ENCODE data around the gene AWAT2.

DNA sequence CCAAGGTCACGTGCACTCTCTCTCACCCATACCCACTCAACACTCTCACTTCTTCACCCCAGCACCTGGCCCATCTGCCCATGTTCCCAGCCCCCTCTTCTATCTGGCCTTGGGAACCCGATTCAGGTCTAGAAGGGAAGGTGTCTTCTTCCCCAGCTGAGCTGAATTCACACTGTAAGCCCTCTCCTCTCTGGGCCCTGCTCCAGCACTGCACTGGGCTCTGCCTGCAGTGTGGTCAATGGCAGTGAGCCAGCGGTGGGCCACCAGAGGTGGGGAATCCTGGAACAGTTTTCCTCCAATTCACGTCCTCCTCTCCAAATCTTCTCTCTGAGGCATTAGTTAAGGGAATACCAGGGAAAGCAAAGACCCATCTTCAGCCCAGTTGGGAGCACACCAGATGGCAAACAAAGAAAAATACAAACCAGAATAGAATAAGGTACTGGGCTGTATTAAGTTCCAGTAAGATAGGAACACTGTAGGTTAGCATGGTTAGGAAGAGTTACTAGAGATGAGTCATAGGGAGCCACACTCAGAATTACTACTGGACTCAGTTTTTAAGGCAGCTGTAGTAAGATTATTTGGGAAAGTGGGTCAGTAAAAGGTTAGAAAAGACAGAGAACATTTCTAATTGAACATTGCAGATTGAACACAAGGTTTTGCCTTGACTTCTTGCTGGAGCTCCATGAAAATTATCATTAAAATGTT lies 5.0 kb downstream of the AWAT2 start:
- TF ChIP-seq, protein P1, sequence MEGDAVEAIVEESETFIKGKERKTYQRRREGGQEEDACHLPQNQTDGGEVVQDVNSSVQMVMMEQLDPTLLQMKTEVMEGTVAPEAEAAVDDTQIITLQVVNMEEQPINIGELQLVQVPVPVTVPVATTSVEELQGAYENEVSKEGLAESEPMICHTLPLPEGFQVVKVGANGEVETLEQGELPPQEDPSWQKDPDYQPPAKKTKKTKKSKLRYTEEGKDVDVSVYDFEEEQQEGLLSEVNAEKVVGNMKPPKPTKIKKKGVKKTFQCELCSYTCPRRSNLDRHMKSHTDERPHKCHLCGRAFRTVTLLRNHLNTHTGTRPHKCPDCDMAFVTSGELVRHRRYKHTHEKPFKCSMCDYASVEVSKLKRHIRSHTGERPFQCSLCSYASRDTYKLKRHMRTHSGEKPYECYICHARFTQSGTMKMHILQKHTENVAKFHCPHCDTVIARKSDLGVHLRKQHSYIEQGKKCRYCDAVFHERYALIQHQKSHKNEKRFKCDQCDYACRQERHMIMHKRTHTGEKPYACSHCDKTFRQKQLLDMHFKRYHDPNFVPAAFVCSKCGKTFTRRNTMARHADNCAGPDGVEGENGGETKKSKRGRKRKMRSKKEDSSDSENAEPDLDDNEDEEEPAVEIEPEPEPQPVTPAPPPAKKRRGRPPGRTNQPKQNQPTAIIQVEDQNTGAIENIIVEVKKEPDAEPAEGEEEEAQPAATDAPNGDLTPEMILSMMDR (IDR thresholded peaks at IDR 0.05), result no peak
- no peak for TF ChIP-seq POLR2A (IDR thresholded peaks at IDR 0.05)

Measured in prostate gland (tissue), 2 donors.